Measurements from ENCODE around the gene UBE4A.

DNA sequence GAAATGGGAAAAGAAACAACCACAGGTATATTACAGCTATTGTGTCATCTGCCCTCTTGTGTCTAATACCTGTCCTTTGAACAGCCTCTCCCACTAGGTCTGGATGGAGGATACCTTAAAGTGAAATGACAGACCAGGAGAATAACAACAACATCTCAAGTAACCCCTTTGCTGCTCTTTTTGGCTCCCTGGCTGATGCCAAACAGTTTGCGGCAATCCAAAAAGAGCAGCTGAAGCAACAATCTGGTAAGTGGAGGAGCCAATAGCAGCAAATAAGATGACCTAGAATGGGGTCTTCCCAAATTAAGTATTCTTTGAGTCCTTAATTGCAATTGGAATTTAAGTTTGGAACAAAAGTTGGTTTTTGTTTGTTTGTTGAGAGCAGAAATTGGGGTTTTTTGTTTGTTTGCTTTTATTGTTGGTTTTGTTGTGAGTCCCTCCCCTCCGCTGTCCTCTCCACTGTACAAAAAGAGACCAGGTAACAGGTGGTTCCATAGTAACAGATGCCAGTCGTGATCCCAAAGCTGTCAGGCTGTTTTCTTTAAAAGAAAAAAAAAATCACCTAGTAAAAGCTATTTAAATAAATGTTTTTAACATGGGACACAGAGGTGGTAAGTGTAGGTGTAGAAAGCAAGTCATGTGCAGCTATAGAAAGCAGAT, 5.7 kb downstream of the UBE4A start:
- no peak for TF ChIP-seq RCOR1 (IDR thresholded peaks at IDR 0.05; ENCODE audit: insufficient replicate concordance, low read length)
- TF ChIP-seq, protein P1, sequence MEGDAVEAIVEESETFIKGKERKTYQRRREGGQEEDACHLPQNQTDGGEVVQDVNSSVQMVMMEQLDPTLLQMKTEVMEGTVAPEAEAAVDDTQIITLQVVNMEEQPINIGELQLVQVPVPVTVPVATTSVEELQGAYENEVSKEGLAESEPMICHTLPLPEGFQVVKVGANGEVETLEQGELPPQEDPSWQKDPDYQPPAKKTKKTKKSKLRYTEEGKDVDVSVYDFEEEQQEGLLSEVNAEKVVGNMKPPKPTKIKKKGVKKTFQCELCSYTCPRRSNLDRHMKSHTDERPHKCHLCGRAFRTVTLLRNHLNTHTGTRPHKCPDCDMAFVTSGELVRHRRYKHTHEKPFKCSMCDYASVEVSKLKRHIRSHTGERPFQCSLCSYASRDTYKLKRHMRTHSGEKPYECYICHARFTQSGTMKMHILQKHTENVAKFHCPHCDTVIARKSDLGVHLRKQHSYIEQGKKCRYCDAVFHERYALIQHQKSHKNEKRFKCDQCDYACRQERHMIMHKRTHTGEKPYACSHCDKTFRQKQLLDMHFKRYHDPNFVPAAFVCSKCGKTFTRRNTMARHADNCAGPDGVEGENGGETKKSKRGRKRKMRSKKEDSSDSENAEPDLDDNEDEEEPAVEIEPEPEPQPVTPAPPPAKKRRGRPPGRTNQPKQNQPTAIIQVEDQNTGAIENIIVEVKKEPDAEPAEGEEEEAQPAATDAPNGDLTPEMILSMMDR (conservative IDR thresholded peaks at IDR 0.05; ENCODE audit: low read depth, low read length) = no peak
- TF ChIP-seq POLR2A (IDR thresholded peaks at IDR 0.05; ENCODE audit: low read depth, low read length) = no peak
- TF ChIP-seq MAZ (IDR thresholded peaks at IDR 0.05; ENCODE audit: borderline replicate concordance, low read depth, low read length) = no peak
